Measurements from ENCODE around the gene SLC9A5.

DNA sequence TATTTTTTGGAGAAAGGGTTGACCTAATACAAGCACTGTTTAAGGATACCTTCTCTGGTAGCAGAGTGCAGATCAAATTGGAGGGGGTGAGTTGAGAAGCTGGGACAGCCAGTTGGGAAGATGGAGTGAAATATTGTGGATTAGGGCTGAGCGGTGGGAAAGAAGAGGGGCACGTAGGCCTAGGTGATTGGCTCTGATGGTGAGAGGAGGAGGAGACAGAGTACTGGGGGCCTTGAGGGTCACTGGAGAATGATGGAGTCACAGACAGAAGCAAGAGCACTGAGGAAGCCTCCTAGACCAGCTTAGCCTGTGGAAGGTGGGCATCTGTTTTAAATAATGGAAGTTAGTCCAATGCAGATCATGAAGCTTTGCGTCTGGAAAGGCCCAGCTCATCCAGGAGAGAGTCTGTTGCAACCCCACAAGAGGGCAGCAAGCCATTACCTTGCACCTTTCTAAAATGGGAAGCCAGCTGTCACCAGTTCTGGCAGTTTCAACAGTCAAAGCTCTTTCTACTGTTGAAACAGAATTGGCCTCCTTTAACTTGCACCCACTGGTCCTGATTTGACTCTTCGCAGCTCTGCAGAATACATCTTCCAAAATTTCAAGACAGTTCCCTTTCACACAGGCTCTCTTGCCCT is 11.8 kb downstream of the SLC9A5 start:
- TF ChIP-seq GABPA (IDR thresholded peaks at IDR 0.05; ENCODE audit: low read depth) (no peak), POLR2AphosphoS5 (IDR thresholded peaks at IDR 0.05; ENCODE audit: low read depth) (no peak)
- TF ChIP-seq, protein P1, sequence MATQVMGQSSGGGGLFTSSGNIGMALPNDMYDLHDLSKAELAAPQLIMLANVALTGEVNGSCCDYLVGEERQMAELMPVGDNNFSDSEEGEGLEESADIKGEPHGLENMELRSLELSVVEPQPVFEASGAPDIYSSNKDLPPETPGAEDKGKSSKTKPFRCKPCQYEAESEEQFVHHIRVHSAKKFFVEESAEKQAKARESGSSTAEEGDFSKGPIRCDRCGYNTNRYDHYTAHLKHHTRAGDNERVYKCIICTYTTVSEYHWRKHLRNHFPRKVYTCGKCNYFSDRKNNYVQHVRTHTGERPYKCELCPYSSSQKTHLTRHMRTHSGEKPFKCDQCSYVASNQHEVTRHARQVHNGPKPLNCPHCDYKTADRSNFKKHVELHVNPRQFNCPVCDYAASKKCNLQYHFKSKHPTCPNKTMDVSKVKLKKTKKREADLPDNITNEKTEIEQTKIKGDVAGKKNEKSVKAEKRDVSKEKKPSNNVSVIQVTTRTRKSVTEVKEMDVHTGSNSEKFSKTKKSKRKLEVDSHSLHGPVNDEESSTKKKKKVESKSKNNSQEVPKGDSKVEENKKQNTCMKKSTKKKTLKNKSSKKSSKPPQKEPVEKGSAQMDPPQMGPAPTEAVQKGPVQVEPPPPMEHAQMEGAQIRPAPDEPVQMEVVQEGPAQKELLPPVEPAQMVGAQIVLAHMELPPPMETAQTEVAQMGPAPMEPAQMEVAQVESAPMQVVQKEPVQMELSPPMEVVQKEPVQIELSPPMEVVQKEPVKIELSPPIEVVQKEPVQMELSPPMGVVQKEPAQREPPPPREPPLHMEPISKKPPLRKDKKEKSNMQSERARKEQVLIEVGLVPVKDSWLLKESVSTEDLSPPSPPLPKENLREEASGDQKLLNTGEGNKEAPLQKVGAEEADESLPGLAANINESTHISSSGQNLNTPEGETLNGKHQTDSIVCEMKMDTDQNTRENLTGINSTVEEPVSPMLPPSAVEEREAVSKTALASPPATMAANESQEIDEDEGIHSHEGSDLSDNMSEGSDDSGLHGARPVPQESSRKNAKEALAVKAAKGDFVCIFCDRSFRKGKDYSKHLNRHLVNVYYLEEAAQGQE (IDR thresholded peaks at IDR 0.05; ENCODE audit: insufficient replicate concordance, low read depth), result no peak
- TF ChIP-seq, protein P2, sequence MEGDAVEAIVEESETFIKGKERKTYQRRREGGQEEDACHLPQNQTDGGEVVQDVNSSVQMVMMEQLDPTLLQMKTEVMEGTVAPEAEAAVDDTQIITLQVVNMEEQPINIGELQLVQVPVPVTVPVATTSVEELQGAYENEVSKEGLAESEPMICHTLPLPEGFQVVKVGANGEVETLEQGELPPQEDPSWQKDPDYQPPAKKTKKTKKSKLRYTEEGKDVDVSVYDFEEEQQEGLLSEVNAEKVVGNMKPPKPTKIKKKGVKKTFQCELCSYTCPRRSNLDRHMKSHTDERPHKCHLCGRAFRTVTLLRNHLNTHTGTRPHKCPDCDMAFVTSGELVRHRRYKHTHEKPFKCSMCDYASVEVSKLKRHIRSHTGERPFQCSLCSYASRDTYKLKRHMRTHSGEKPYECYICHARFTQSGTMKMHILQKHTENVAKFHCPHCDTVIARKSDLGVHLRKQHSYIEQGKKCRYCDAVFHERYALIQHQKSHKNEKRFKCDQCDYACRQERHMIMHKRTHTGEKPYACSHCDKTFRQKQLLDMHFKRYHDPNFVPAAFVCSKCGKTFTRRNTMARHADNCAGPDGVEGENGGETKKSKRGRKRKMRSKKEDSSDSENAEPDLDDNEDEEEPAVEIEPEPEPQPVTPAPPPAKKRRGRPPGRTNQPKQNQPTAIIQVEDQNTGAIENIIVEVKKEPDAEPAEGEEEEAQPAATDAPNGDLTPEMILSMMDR (IDR thresholded peaks at IDR 0.05; ENCODE audit: insufficient read depth, low read length), result peak; percentile 70

Data from HL-60 (cell line).